ENCODE results near the gene PARK7. TPM values are rescaled to one million over a fixed set of nuclear protein-coding genes. Genes with fewer than 3 reads are reported as not detected.
A peak's percentile ranks its signal among the peaks of the same experiment; 100 is the strongest.

Gene PARK7
- total RNA-seq, 1 experiment from 2014 or later: 370 TPM

DNA sequence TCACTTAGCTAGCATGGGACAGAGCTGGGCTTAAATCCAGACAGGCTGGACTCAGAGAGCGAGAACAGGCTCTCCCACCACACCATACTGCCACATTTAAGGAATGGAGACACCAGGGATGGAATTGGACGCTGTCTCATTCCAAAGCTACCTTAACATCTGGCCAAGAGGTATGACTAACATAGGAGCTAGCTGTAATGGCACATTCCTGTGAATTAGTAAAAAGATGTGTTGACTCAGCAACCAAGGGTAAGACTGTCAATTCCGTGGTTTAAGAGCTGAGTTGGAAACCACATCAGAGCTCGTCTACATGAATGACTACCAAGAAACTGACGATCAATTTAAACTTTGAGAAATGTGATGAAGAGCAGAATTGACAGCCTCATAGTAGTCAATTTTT lies 12.6 kb upstream of the PARK7 start:
- intact Hi-C loops (cut with micrococcal nuclease): loop anchor here (10.0 kb wide), 1 partner anchor 284 kb away; no protein-coding TSS in a partner anchor
- ChIA-PET POLR2A (interaction anchor here (1.4 kb wide), 1 partner anchor 13 kb away, joined by 4 read pairs; the partner anchor contains the start of gene PARK7), CTCF (interaction anchor here (1.7 kb wide), 1 partner anchor 280 kb away, joined by 5 read pairs; no protein-coding TSS in a partner anchor), RAD21 (ENCODE audit: low non-redundant PET in 1 of 2, low total read pairs in 2 of 2, uncharacterized antibody in 2 of 2, unreplicated experiment in 2 of 2) (interaction anchor here in 1 of 2 experiments (0.6 kb wide), 1 partner anchor 400 kb away, joined by 3 read pairs; no protein-coding TSS in a partner anchor)
- no peaks in the 10 kb centered on the region for H4K20me1 ChIP-seq (ENCODE audit: insufficient read depth)
- H3K27ac ChIP-seq (ENCODE audit: low read depth, low read length): no peak overlapping the region
- peak overlapping the region; percentile 16; the same call in 1 of the 2 replicates for H3K4me2 ChIP-seq (ENCODE audit: low read length)
- BruUV-seq (replicated peaks): no TSS peak
- peaks cover 0 to 14% of the 10 kb centered on the region in 2 experiments; a peak in 2 of 4 replicates for H3K4me1 ChIP-seq (ENCODE audit: control insufficient read depth in 1 of 2, insufficient read depth in 2 of 2, low read length in 2 of 2)
- peak overlapping the region; percentile 3 for H2AFZ ChIP-seq (ENCODE audit: low read depth, low read length, poor library complexity, severe bottlenecking)
- no peak overlapping the region for H3K4me3 ChIP-seq (replicated peaks in 1 of 2; ENCODE audit: low read depth in 1 of 2, low read length in 2 of 2)
- H3K9me2 ChIP-seq (ENCODE audit: insufficient read depth): no peaks in the 10 kb centered on the region
- H3K9me3 ChIP-seq (ENCODE audit: control insufficient read depth in 1 of 2, insufficient read depth in 1 of 2, low read depth in 1 of 2, low read length in 2 of 2): no peaks in the 10 kb centered on the region
- no peaks in the 10 kb centered on the region for H3K79me2 ChIP-seq (ENCODE audit: insufficient read depth, low read length)
- no peaks in the 10 kb centered on the region for H3K27me3 ChIP-seq (ENCODE audit: insufficient read depth, low read length)
- no peak overlapping the region for H3K9ac ChIP-seq (ENCODE audit: low read length)
- DNase-seq (ENCODE audit: low read depth, low spot score): no peak
- TF ChIP-seq, protein P1, sequence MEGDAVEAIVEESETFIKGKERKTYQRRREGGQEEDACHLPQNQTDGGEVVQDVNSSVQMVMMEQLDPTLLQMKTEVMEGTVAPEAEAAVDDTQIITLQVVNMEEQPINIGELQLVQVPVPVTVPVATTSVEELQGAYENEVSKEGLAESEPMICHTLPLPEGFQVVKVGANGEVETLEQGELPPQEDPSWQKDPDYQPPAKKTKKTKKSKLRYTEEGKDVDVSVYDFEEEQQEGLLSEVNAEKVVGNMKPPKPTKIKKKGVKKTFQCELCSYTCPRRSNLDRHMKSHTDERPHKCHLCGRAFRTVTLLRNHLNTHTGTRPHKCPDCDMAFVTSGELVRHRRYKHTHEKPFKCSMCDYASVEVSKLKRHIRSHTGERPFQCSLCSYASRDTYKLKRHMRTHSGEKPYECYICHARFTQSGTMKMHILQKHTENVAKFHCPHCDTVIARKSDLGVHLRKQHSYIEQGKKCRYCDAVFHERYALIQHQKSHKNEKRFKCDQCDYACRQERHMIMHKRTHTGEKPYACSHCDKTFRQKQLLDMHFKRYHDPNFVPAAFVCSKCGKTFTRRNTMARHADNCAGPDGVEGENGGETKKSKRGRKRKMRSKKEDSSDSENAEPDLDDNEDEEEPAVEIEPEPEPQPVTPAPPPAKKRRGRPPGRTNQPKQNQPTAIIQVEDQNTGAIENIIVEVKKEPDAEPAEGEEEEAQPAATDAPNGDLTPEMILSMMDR (IDR thresholded peaks at IDR 0.05 in 2 of 3, conservative IDR thresholded peaks at IDR 0.05 in 1 of 3; ENCODE audit: borderline replicate concordance in 1 of 3, insufficient read depth in 1 of 3, low read depth in 2 of 3, low read length in 2 of 3): no peak
- TF ChIP-seq TCF7L2 (IDR thresholded peaks at IDR 0.05; ENCODE audit: borderline replicate concordance, extremely low read depth, insufficient read depth, insufficient read length) (no peak), ELF1 (IDR thresholded peaks at IDR 0.05; ENCODE audit: borderline replicate concordance, low read depth) (no peak), CBX3 (IDR thresholded peaks at IDR 0.05; ENCODE audit: low read depth) (no peak), ZNF274 (IDR thresholded peaks at IDR 0.05; ENCODE audit: low read depth, low read length) (no peak), YY1 (IDR thresholded peaks at IDR 0.05; ENCODE audit: extremely low read depth, insufficient replicate concordance, low read depth, low read length) (no peak), EZH2phosphoT487 (IDR thresholded peaks at IDR 0.05; ENCODE audit: borderline replicate concordance) (no peak), POLR2AphosphoS5 (IDR thresholded peaks at IDR 0.05; ENCODE audit: low read depth, low read length) (no peak), ZFX (IDR thresholded peaks at IDR 0.05) (no peak), SRF (IDR thresholded peaks at IDR 0.05; ENCODE audit: low read depth) (no peak), SIN3A (IDR thresholded peaks at IDR 0.05; ENCODE audit: low read depth) (no peak), JUND (IDR thresholded peaks at IDR 0.05) (no peak), RAD21 (IDR thresholded peaks at IDR 0.05; ENCODE audit: low read depth) (no peak), EGR1 (IDR thresholded peaks at IDR 0.05; ENCODE audit: low read depth) (no peak), SP1 (IDR thresholded peaks at IDR 0.05; ENCODE audit: low read depth) (no peak)
- TF ChIP-seq, protein P2, sequence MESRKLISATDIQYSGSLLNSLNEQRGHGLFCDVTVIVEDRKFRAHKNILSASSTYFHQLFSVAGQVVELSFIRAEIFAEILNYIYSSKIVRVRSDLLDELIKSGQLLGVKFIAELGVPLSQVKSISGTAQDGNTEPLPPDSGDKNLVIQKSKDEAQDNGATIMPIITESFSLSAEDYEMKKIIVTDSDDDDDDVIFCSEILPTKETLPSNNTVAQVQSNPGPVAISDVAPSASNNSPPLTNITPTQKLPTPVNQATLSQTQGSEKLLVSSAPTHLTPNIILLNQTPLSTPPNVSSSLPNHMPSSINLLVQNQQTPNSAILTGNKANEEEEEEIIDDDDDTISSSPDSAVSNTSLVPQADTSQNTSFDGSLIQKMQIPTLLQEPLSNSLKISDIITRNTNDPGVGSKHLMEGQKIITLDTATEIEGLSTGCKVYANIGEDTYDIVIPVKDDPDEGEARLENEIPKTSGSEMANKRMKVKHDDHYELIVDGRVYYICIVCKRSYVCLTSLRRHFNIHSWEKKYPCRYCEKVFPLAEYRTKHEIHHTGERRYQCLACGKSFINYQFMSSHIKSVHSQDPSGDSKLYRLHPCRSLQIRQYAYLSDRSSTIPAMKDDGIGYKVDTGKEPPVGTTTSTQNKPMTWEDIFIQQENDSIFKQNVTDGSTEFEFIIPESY (IDR thresholded peaks at IDR 0.05; ENCODE audit: extremely low read depth, insufficient replicate concordance, low read length): no peak
- TF ChIP-seq, protein P3, sequence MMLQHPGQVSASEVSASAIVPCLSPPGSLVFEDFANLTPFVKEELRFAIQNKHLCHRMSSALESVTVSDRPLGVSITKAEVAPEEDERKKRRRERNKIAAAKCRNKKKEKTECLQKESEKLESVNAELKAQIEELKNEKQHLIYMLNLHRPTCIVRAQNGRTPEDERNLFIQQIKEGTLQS (IDR thresholded peaks at IDR 0.05): no peak
- TF ChIP-seq, protein P4, sequence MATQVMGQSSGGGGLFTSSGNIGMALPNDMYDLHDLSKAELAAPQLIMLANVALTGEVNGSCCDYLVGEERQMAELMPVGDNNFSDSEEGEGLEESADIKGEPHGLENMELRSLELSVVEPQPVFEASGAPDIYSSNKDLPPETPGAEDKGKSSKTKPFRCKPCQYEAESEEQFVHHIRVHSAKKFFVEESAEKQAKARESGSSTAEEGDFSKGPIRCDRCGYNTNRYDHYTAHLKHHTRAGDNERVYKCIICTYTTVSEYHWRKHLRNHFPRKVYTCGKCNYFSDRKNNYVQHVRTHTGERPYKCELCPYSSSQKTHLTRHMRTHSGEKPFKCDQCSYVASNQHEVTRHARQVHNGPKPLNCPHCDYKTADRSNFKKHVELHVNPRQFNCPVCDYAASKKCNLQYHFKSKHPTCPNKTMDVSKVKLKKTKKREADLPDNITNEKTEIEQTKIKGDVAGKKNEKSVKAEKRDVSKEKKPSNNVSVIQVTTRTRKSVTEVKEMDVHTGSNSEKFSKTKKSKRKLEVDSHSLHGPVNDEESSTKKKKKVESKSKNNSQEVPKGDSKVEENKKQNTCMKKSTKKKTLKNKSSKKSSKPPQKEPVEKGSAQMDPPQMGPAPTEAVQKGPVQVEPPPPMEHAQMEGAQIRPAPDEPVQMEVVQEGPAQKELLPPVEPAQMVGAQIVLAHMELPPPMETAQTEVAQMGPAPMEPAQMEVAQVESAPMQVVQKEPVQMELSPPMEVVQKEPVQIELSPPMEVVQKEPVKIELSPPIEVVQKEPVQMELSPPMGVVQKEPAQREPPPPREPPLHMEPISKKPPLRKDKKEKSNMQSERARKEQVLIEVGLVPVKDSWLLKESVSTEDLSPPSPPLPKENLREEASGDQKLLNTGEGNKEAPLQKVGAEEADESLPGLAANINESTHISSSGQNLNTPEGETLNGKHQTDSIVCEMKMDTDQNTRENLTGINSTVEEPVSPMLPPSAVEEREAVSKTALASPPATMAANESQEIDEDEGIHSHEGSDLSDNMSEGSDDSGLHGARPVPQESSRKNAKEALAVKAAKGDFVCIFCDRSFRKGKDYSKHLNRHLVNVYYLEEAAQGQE (IDR thresholded peaks at IDR 0.05; ENCODE audit: low read depth): no peak
- ATAC-seq: peak; percentile 50; the same call in 1 of the 2 replicates
- no peaks in the 10 kb centered on the region for H3K36me3 ChIP-seq (ENCODE audit: control insufficient read depth in 1 of 2, insufficient read depth in 2 of 2, low read length in 2 of 2)
